HAP-1 (cell line): ENCODE measurements around the gene AUTS2.

ENCODE experiments used
- DNase-seq, 2 experiments: peaks; one replicate each; pipeline ENCODE4 v3.0.0-alpha.2; 2016 to 2020; ENCODE audit warnings: low spot score in 2 of 2
- H3K27me3 ChIP-seq: fragments of 250-450 bp; sonication (Bioruptor Pico); 2 replicates; pipeline ENCODE4 v1.5.1; 2020; ENCODE audit warnings: low read depth, mild to moderate bottlenecking, moderate library complexity
- H3K36me3 ChIP-seq: fragments of 250-450 bp; sonication (Bioruptor Pico); replicated peaks from 2 replicates; pipeline ENCODE4 v1.5.1; 2020; ENCODE audit warnings: mild to moderate bottlenecking
- H3K4me1 ChIP-seq: fragments of 250-450 bp; sonication (Bioruptor Pico); 2 replicates; pipeline ENCODE4 v1.5.1; 2020; ENCODE audit warnings: mild to moderate bottlenecking
- H3K4me3 ChIP-seq: fragments of 250-450 bp; sonication (Bioruptor Pico); 2 replicates; pipeline ENCODE4 v1.5.1; 2020; ENCODE audit warnings: mild to moderate bottlenecking, moderate library complexity
- H3K9me3 ChIP-seq: fragments of 250-450 bp; sonication (Bioruptor Pico); 2 replicates; pipeline ENCODE4 v1.5.1; 2020; ENCODE audit warnings: mild to moderate bottlenecking, moderate library complexity
- in situ Hi-C: fragments of 300-500 bp; cut with MboI; formaldehyde crosslinking; loops from 3 replicates; pipeline ENCODE4 v1.14.3; 2020; ENCODE audit warnings: low sequenced_read_pairs, inconsistent platforms, mixed read lengths

The AUTS2 gene

GRCh38 chr7:70178787-70179186 lies 580.5 kb downstream of the AUTS2 start:
- Histone ChIP-seq H3K27me3 (no peaks in the 10 kb centered on the region), H3K4me3 (no peak overlapping the region), H3K9me3 (no peaks in the 10 kb centered on the region), H3K36me3 (no peaks in the 10 kb centered on the region), H3K4me1 (no peaks in the 10 kb centered on the region)
- in situ Hi-C loops = no loop called here
- no peak for DNase-seq

GRCh38 chr7:70182521-70182920 lies 584.2 kb downstream of the AUTS2 start:
- no peaks in the 10 kb centered on the region for H3K36me3 ChIP-seq
- no peak for DNase-seq
- no peaks in the 10 kb centered on the region for H3K27me3 ChIP-seq
- H3K4me1 ChIP-seq = no peaks in the 10 kb centered on the region
- in situ Hi-C loops = no loop called here
- H3K4me3 ChIP-seq = no peak overlapping the region
- H3K9me3 ChIP-seq = no peaks in the 10 kb centered on the region

GRCh38 chr7:70183278-70183677 lies 585.0 kb downstream of the AUTS2 start:
- H3K9me3 ChIP-seq = no peaks in the 10 kb centered on the region
- DNase-seq = no peak
- H3K4me3 ChIP-seq = no peak overlapping the region
- in situ Hi-C loops = no loop called here
- no peaks in the 10 kb centered on the region for H3K4me1 ChIP-seq
- H3K36me3 ChIP-seq = no peaks in the 10 kb centered on the region
- no peaks in the 10 kb centered on the region for H3K27me3 ChIP-seq

DNA sequence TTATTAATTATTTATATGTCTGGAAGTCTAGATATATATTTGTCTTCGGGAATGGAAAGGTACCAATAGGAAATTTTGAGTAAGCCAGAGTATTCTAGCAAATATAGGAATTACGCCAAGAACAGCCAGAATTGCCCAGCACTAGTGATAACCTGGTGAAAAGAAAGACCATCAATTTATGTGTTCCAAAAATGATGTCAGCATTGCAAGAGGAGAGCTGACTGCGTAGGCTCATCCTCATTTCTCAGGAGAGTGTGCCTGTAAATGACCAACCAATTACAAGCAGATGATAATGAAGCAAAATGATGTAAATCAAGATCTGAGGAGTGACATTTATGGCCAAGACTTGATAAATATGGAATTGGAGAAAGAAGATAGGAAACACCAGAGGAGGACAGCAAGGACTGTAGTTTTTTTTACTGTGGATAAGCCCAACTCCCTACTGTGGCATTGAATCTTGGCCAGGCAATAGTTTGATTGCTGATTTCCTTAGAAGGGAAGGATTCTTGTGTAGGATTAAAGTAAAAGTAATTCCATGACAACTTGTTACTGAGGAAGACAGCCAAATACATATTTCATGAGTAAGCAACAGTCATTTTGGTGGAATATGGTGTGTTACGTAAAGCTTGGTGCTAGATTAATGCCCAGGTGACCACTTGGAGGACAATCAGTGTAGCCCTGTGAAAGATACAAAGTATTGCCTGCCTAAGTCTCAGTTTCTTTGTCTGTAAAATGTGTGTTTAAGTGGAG lies 590.8 kb downstream of the AUTS2 start:
- Histone ChIP-seq H3K4me3 (no peak overlapping the region), H3K9me3 (peaks cover 6% of the 10 kb centered on the region; the same call in 1 of the 2 replicates), H3K4me1 (no peaks in the 10 kb centered on the region), H3K36me3 (no peaks in the 10 kb centered on the region), H3K27me3 (no peaks in the 10 kb centered on the region)
- in situ Hi-C loops = no loop called here
- DNase-seq = no peak

- Histone ChIP-seq H3K27me3 (no peaks in the 10 kb centered on the region), H3K36me3 (no peaks in the 10 kb centered on the region), H3K4me3 (no peak overlapping the region), H3K9me3 (peaks cover 6% of the 10 kb centered on the region; the same call in 1 of the 2 replicates), H3K4me1 (no peaks in the 10 kb centered on the region)
- DNase-seq = no peak
- in situ Hi-C loops = no loop called here
Observed at GRCh38 chr7:70189776-70190175, 591.5 kb downstream of the AUTS2 start.

GRCh38 chr7:70190281-70190680 lies 592.0 kb downstream of the AUTS2 start:
- Histone ChIP-seq H3K27me3 (no peaks in the 10 kb centered on the region), H3K4me3 (no peak overlapping the region), H3K9me3 (peaks cover 6% of the 10 kb centered on the region; the same call in 1 of the 2 replicates), H3K4me1 (no peaks in the 10 kb centered on the region), H3K36me3 (no peaks in the 10 kb centered on the region)
- DNase-seq = no peak
- in situ Hi-C loops = no loop called here

- no peaks in the 10 kb centered on the region for H3K36me3 ChIP-seq
- no peak overlapping the region for H3K4me3 ChIP-seq
- H3K9me3 ChIP-seq = peaks cover 6% of the 10 kb centered on the region; the same call in 1 of the 2 replicates
- no peaks in the 10 kb centered on the region for H3K27me3 ChIP-seq
- DNase-seq = peak; percentile 12 to 57
- H3K4me1 ChIP-seq = no peaks in the 10 kb centered on the region
- in situ Hi-C loops = no loop called here
Observed at GRCh38 chr7:70193514-70193913, 595.2 kb downstream of the AUTS2 start.

GRCh38 chr7:70208236-70209063 lies 610.2 kb downstream of the AUTS2 start:
- Histone ChIP-seq H3K27me3 (no peaks in the 10 kb centered on the region), H3K4me1 (peaks cover 16% of the 10 kb centered on the region), H3K4me3 (no peak overlapping the region), H3K36me3 (no peaks in the 10 kb centered on the region), H3K9me3 (no peaks in the 10 kb centered on the region)
- DNase-seq = no peak
- in situ Hi-C loops = no loop called here

GRCh38 chr7:70210200-70210935 lies 612.1 kb downstream of the AUTS2 start:
- Histone ChIP-seq H3K27me3 (no peaks in the 10 kb centered on the region), H3K36me3 (no peaks in the 10 kb centered on the region), H3K4me3 (no peak overlapping the region), H3K9me3 (no peaks in the 10 kb centered on the region), H3K4me1 (peaks cover 16% of the 10 kb centered on the region)
- DNase-seq = peak; percentile 24 to 87
- in situ Hi-C loops = no loop called here

DNA sequence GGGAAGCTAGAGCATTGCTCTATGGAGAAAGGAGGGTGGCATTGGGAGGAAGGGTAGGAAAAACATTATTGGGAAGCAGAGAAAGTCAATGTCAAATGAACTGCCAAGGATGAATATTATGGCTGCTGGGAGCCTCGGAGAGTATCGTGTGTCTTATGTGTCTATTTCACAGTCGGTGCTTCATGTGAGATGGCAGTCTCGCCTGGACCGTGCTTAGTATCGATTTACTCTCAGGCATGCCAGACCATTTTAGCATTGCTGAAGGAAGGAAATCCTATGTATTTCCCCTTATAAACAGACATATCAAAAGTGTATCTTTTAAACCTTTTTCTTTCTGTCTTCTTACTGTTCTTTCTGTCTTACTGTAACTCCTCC lies 612.6 kb downstream of the AUTS2 start:
- Histone ChIP-seq H3K9me3 (no peaks in the 10 kb centered on the region), H3K36me3 (no peaks in the 10 kb centered on the region), H3K4me3 (no peak overlapping the region), H3K27me3 (no peaks in the 10 kb centered on the region), H3K4me1 (peaks cover 16% of the 10 kb centered on the region)
- in situ Hi-C loops = no loop called here
- peak in 1 of 2 experiments; percentile 25 for DNase-seq

- H3K27me3 ChIP-seq = no peaks in the 10 kb centered on the region
- no peak for DNase-seq
- no peak overlapping the region for H3K4me3 ChIP-seq
- no peaks in the 10 kb centered on the region for H3K9me3 ChIP-seq
- H3K36me3 ChIP-seq = no peaks in the 10 kb centered on the region
- in situ Hi-C loops = no loop called here
- peaks cover 16% of the 10 kb centered on the region for H3K4me1 ChIP-seq
Observed at GRCh38 chr7:70212281-70212680, 614.0 kb downstream of the AUTS2 start.

- Histone ChIP-seq H3K4me1 (peaks cover 16% of the 10 kb centered on the region), H3K9me3 (no peaks in the 10 kb centered on the region), H3K4me3 (no peak overlapping the region), H3K27me3 (no peaks in the 10 kb centered on the region), H3K36me3 (no peaks in the 10 kb centered on the region)
- in situ Hi-C loops = no loop called here
- no peak for DNase-seq
Observed at GRCh38 chr7:70214071-70214470, 615.8 kb downstream of the AUTS2 start.

GRCh38 chr7:70215491-70215890 lies 617.2 kb downstream of the AUTS2 start:
- H3K36me3 ChIP-seq = no peaks in the 10 kb centered on the region
- DNase-seq = no peak
- peaks cover 6% of the 10 kb centered on the region for H3K4me1 ChIP-seq
- H3K27me3 ChIP-seq = no peaks in the 10 kb centered on the region
- in situ Hi-C loops = no loop called here
- no peaks in the 10 kb centered on the region for H3K9me3 ChIP-seq
- H3K4me3 ChIP-seq = no peak overlapping the region

- Histone ChIP-seq H3K4me1 (no peaks in the 10 kb centered on the region), H3K9me3 (no peaks in the 10 kb centered on the region), H3K4me3 (no peak overlapping the region), H3K36me3 (no peaks in the 10 kb centered on the region), H3K27me3 (no peaks in the 10 kb centered on the region)
- in situ Hi-C loops = no loop called here
- no peak for DNase-seq
Observed at GRCh38 chr7:70217571-70217970, 619.3 kb downstream of the AUTS2 start.
